Fibroblast of skin of scalp (primary cell): ENCODE results near the gene PNPLA7.
"Not testable (repeated sequence)": the region's sequence is repeated elsewhere in the genome, so short reads cannot be mapped to it uniquely, and the experiment has no call there.

Experiments
- DNase-seq: peaks from one replicate; pipeline ENCODE4 v3.0.0-alpha.2; 2013

Gene PNPLA7

DNA sequence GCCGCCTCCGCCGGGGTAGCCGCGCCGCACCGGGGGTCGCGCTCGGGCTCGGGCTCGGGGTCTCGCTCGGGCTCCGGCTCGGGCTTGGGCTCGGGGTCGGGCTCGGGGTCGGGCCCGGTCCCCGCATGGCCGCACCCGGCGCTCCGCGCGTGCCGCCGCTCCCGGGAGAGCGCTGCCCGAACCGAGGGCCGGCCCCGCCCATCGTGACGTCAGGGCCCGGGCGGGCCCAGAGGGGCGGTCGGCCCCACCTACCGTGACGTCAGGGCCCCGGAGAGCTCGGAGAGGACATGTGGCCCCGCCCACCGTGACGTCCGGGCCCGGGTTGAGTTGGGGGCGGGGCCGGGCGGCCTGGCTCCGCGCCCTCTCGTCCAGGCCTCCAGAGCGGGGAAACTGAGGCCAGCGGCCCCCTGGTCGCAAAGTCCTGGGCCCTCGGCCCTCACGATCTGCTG, 91.0 kb downstream of the PNPLA7 start, which contains the start of gene NSMF:
Gene NSMF (minus strand): TSS at position 183 of the 449 bp plus-strand sequence. CDS start 232 bp downstream, outside the sequence.
- peak; percentile 94 for DNase-seq

DNA sequence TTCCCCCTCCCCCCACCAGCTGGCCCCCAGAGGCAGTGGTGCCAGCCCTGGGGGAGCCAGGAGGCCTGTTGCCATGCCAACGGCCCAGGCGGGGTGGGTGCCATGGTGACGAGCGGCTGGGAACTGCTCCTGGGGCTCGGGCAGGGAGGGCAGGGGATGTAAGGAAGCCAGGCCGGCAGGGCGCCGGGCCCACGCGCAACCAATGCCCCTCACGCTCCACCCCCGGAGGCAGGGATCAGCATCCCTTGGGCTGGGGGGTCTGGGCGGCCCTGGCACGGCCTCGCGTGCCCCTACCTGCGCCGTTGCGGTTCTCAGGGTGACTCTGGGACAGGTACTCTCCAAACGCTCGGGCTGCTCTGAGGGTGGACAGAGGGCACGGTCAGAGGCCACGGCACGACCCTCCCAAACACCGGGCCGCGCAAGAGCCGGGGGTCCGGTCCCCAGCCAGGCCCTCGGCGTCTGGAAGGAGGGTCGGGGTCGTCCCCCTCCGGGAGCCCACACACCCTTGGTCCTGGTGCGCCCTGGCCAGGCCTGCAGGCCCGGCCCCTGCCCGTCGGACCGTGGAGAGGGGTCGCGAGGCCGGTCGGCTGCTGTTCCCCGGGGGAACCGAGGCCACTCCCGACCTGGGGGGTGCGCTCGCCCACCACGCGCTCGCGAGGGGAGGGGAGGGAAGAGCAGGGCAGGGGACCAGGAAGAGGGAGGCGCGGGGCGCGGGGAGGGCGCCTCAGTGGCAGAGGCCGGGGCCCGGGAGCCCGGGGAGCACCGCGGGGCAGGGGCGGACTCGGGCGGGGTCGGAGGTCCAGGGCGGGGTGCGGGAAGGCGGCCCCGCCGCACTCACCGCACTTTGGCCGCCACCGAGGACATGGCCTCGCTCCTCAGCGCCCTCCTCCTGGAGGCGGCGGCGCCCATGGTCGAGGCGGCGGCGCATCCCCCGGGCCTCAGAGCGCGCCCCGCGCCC, 91.7 kb downstream of the PNPLA7 start:
- no peak for DNase-seq

- no peak for DNase-seq
Observed at GRCh38 chr9:137457406-137458193, 92.6 kb downstream of the PNPLA7 start.

DNA sequence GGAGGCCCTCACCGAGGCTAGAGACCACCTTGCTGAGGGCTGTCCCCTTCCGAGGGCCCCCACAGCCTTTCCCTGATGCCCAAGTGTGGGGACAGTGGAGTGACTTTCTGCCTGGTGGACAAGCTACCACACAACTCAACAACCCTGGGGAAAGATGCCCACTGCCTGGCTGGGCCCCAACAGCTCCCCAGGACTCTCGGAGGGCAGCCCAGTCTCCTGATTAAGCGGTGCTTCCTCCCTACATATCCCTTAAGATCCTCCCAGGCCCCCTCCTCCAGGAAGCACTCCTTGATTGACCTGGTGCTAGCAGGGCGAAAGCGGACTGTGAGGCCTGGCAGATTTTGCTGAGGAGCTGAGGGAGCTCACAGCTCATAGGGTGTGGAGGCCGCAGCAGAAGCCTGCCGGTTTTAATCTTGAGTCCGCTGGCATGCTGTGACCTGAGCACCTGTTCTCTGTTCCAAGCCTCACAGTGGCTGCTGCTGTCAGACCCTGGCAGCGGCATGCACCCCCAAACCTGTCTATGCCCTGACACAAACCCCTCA, 93.3 kb downstream of the PNPLA7 start:
- DNase-seq: no peak

DNA sequence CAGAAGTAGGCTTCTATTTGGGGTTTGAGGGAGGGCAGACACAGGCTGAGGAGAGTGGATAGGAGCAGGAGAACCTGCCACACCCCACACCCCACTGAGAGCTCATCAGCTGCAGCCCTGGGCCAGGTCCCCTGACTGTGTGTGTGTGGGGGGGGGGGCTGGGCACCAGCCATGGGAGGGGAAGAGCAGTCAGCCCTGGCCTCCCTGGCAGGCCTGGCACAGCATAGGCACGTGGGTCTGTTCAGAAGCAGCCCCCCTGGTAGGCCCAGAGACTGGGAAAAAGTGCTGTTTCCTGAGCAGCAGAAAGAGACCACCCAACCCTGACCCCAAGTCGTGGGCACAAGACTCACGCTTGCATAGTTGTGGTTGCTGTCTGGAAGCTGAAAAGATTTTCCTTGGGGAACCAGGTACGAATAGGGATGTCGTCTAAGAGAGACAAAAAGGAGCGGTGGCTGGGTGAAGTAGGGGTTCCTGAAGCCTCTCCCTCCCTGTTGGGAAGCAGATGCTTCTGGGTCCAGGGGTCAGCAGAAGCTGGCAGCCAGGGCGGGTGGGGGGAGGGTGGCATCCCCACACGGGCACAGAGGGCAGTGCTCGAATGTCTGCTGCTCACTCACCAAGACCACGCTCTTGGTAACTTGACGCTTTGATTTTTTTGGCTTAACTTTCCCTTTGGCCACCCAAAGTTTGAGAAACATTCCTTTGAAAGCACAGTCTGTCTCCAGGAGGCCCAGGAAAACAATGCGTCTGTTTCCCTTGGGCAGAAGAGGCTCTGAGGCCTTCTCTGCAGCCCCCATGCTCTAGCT, 93.9 kb downstream of the PNPLA7 start:
- peak; percentile 67 for DNase-seq

DNA sequence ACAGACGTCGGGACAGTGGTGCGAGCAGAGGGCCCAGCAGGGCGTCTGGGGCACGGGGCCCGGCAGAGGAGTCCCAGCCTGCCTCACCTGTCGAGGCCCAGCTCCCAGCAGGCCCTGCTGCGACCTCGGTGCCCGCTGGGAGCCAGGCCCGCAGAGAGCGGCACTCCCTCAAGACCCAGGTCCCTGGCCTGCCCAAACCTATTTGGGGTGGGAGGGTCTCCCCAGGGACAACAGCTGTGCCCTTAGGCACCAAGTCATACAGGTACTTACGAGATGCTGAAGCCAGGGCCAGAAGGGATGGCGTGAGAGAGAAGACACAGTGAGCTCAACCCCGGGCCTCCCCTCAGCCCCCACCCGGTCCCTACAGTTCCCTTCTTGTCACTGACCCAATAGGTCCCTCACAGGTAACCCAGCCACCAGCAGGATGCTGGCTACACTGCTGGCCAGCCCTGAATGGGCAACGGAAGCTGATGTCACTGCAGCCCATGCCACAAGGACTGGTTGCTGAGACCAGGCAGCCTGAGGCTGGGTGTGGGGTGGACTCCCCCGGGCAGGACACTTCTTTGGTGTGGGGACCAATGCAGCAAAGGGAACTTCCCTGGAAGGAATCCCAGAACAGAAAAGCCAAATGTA, 94.7 kb downstream of the PNPLA7 start:
- no peak for DNase-seq

DNA sequence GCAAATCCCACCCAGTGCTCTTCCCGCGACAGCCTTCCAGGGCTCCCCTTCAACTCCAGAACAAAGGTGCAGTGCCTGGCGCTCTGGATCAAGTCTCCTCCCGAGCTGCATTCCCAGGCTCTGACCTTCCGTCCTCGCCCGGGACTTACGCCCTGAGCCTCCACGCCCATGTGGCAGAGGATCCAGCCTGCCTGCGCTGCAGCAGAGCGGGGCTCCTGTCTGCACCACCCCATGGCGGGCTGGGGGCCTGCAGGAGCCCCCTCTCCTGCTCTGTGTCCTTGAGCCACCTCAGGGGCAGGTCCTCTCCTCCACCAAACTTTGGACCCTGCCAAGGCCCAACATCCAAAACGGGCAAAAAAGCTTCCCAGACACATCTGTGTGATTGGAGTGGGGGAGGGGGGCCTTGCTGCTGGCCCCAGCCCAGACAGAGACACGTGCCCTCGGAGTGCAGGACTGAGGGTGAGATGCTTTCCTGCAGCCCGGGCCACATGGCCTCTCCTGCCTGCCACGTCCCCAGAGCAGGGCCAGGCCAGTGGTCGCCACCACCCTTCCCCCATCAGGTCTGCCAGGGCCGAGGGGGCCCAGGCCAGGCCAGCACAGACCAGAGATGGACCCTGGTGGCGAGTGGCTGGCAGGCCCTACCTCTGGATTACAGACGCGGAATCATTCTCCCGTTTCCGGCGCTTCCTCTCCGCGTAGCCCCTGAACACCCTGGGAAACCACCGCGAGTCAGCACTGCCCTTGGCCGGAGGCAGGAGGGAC, 95.4 kb downstream of the PNPLA7 start:
- no peak for DNase-seq

DNA sequence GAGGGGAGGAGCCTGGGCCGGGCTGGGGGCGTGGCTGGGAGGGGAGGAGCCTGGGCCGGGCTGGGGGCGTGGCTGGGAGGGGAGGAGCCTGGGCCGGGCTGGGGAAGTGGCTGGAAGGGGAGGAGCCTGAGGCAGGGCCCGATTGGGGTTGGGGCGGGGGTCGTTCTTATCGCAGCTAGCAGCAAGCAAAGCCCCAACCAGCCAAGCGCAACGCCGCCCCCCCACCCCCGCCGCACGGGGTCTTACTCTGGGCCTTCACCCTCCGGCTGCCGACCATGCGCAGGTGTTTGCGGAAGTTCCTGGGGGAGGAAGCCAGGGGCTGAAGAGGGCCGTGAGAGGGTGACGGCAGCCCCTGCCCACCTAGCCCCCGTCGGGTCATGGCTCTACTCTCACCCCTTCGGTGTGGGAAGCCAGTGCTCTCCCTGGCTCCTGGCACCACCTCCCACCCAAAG, 96.0 kb downstream of the PNPLA7 start:
- no peak for DNase-seq

GRCh38 chr9:137453643-137454081, 96.5 kb downstream of the PNPLA7 start:
- peak; percentile 79 for DNase-seq

DNA sequence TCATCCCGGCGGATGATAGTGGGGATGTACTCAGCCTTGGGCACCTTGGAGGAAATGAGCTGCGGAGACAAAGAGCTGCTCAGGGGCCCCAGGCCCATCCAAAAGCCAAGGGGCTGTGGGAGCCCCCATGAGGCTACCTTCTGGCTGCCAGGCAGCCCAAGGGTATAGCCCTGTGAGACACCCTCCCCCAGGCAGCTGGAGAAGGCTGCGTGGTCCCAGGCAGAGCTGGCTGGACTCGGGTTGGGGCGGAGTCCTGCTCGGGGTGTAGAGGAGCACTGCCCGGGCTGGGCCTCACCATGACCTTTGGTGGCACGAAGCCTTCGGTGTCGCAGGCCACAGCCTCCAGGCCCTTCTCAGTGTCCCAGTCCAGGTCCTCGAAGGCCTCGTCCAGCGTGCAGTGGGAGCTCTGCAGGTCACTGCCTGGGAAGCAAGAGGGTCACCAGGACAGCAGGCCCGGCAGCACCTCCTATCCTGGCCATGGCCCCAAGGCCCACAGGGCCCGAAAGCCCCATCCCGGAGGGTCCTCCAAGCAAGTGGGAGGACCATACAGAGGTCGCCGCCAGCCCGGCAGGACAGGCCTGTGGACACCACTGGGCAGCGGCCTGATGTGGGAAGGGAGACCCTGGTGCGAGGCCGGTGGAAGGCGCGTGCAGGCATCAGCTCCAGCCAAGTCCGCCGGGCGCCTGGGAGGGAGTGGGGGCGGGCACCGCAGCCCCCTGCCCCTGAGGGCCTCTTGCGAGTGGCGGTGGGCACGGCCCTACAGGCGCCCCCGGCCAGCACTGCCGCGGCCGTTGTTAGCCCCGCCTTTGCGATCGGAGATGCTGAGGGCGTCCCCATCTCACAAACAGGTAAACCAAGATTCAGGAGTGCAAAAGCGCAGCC, 97.2 kb downstream of the PNPLA7 start:
- no peak for DNase-seq

DNA sequence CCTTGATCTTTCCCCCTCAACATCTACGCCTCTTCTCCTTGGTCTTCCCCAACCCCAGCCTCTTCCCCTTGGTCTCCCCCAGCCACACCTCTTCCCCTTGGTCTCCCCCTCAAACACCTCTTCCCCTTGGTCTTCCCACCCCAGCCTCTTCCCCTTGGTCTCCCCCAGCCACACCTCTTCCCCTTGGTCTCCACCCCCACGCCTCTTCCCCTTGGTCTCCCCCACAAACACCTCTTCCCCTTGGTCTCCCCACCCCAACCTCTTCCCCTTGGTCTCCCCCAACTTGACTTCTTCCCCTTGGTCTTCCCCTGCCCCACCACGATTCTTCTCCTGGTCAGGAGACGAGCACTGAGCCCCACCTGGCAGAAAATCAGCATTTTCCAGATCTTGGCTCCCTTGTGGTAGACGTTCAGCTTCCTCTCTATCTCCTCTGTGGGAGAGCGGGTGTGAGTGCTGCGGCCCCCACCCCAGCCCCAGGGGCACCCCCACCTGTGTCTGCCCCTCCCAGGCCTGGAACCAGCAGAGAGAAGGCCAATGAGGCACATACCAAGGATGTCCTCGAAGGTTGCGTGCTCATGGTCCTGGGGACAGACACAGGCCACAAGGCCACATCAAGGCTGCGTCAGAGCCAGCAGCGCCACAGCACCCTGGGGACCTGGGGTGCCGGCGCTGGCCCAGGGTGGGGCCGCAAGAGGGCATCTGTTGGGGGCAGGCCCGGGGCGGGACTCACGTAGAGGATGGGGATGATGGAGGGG, 98.0 kb downstream of the PNPLA7 start:
- DNase-seq: no peak

GRCh38 chr9:137451264-137452005, 98.8 kb downstream of the PNPLA7 start:
- not testable (repeated sequence) for DNase-seq

DNA sequence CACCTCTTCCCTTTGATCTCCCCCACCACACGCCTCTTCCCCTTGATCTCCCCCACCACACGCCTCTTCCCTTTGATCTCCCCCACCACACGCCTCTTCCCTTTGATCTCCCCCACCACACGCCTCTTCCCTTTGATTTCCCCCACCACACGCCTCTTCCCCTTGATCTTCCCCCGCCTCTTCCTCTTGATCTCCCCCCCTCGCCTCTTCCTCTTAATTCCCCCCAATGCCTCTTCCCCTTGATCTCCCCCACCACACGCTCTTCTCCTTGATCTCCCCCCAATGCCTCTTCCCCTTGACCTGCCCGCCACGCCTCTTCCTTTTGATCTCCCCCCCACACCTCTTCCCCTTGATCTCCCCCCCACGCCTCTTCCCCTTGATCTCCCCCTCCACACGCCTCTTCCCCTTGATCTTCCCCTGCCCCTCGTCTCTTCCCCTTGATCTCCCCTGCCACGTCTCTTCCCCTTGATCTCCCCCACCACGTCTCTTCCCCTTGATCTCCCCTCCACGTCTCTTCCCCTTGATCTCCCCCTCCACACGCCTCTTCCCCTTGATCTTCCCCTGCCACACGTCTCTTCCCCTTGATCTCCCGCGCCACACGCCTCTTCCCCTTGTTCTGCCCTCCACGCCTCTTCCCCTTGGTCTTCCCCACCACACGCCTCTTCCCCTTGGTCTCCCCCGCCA, 99.5 kb downstream of the PNPLA7 start:
- DNase-seq: not testable (repeated sequence)

GRCh38 chr9:137449931-137450538, 100.2 kb downstream of the PNPLA7 start:
- DNase-seq: no peak

DNA sequence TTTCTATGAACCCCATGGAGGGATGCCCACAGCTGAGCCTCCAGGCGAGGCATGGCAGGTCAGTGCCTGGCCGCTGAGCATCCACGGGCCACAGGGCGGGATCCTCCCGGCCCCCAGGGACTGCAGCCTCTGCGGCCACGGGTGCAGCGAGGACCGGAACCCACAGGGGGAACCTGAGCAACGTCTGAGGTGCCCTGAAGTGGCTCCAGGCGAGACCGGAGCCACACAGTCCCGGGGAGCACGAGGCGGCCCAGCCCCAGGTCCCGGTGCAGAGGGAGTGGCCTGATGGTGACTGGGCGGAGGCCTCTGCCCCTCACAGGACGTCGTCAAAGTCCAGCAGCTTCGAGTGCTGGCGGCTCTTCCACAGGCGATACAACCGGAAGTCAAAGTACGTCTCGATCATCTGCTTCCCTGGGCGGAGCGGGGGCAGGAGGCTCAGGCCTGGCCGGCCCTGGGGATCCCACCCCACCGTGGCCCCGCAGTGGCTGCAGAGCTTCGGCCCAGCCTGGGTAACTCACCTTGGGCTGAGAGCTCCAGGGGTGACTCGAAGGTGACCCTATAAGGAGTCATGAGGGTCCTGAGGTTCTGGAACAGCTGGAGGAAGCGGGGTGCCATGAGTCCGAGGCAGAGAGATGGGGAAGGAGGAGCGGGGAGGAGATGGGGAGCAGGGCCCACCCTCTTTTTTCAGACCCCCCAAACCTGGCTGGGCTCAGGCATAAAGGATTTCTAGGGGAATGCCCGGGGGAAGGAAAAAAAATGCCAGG, 100.9 kb downstream of the PNPLA7 start:
- no peak for DNase-seq

- no peak for DNase-seq
Observed at GRCh38 chr9:137448602-137448962, 101.6 kb downstream of the PNPLA7 start.
